B cell (primary cell): ENCODE results near the gene COPB1. TPM values are rescaled to one million over a fixed set of nuclear protein-coding genes. Genes with fewer than 3 reads are reported as not detected.

Experiments used
- ATAC-seq: fragments of 200-7000 bp; cut with Tn5 transposase; one replicate; pipeline ENCODE4 v1.10.0; 2021; ENCODE audit warnings: low read depth, mild to moderate bottlenecking, moderate number of reproducible peaks, moderate library complexity
- CTCF ChIA-PET: fragments of 350-600 bp; sonication (Branson Sonifier 250); formaldehyde crosslinking; loops from one replicate; lab custom pipeline; 2021; ENCODE audit warnings: antibody characterized with exemption, inconsistent platforms; lab: Charles Lee
- POLR2A ChIA-PET: fragments of 350-600 bp; sonication (Branson Sonifier 250); formaldehyde crosslinking; loops from one replicate; lab custom pipeline; 2021; ENCODE audit warnings: antibody characterized with exemption; lab: Charles Lee
- DNase-seq: peaks from one replicate; pipeline ENCODE4 v3.0.0; 2013
- H2AFZ ChIP-seq: 2 replicates; pipeline ENCODE4 v1.6.1; 2012; ENCODE audit warnings: mild to moderate bottlenecking, low read depth, low read length; ENCODE audit not compliant: insufficient read depth, poor library complexity, severe bottlenecking
- H3K27ac ChIP-seq, 2 donors: 1 replicate in 1 of 2; 2 replicates in 1 of 2; pipeline ENCODE4 v1.5.1; 2012 to 2013; ENCODE audit warnings: low read length in 2 of 2, mild to moderate bottlenecking in 2 of 2, moderate library complexity in 1 of 2
- H3K27me3 ChIP-seq, 4 experiments: fragments of 200-600 bp in 1 of 4; sonication (generic) in 1 of 4; replicated peaks in 1 of 4; 1 replicate in 2 of 4; 2 replicates in 2 of 4; pipeline versions ENCODE4 v1.6.1 to v1.7.0; 2013 to 2016; ENCODE audit warnings: low read length in 3 of 4, mild to moderate bottlenecking in 2 of 4, mixed read lengths in 1 of 4, moderate library complexity in 1 of 4; ENCODE audit not compliant: insufficient read depth in 4 of 4, control insufficient read depth in 3 of 4; ENCODE audit errors: control extremely low read depth in 1 of 4
- H3K36me3 ChIP-seq, 2 experiments: replicated peaks in 1 of 2; 1 replicate in 1 of 2; 2 replicates in 1 of 2; pipeline versions ENCODE4 v1.6.1 to v1.7.1; 2013; ENCODE audit warnings: low read length in 1 of 2; ENCODE audit not compliant: insufficient read depth in 2 of 2, control insufficient read depth in 1 of 2; ENCODE audit errors: control extremely low read depth in 1 of 2, extremely low read depth in 1 of 2
- H3K4me1 ChIP-seq, 2 donors: fragments of 200-600 bp in 1 of 2; sonication (generic) in 1 of 2; 1 replicate in 1 of 2; 2 replicates in 1 of 2; pipeline versions ENCODE4 v1.5.1 to v1.6.1; 2013 to 2017; ENCODE audit warnings: low read length in 2 of 2; ENCODE audit not compliant: control insufficient read depth in 2 of 2, insufficient read depth in 2 of 2
- H3K4me2 ChIP-seq: replicated peaks from 2 replicates; pipeline ENCODE3; 2012; ENCODE audit warnings: mild to moderate bottlenecking, low read depth, low read length; ENCODE audit not compliant: poor library complexity, severe bottlenecking
- H3K4me3 ChIP-seq, 5 experiments: fragments of 200-600 bp in 1 of 5; sonication (generic) in 1 of 5; 1 replicate in 3 of 5; 2 replicates in 2 of 5; pipeline versions ENCODE4 v1.5.1 to v1.7.0; 2011 to 2016; ENCODE audit warnings: low read length in 4 of 5, mild to moderate bottlenecking in 4 of 5, low read depth in 2 of 5, control low read depth in 1 of 5, moderate library complexity in 1 of 5; ENCODE audit not compliant: insufficient read depth in 1 of 5; ENCODE audit errors: control extremely low read depth in 1 of 5, extremely low read depth in 1 of 5
- H3K79me2 ChIP-seq: fragments of 200-600 bp; sonication (generic); one replicate; pipeline ENCODE4 v1.6.0; 2016; ENCODE audit warnings: low read length; ENCODE audit not compliant: control insufficient read depth, insufficient read depth
- H3K9ac ChIP-seq: fragments of 200-600 bp; sonication (generic); 2 replicates; pipeline ENCODE4 v1.6.1; 2017; ENCODE audit warnings: mild to moderate bottlenecking, low read length, moderate library complexity
- H3K9me3 ChIP-seq, 3 donors: one replicate each; pipeline versions ENCODE4 v1.6.1 to v1.7.1; 2013; ENCODE audit warnings: low read length in 2 of 3; ENCODE audit not compliant: control insufficient read depth in 2 of 3, insufficient read depth in 1 of 3; ENCODE audit errors: control extremely low read depth in 1 of 3
- H4K20me1 ChIP-seq: 2 replicates; pipeline ENCODE4 v1.6.0; 2012; ENCODE audit warnings: mild to moderate bottlenecking, low read length; ENCODE audit not compliant: insufficient read depth, control insufficient read depth, poor library complexity, severe bottlenecking
- H3K27ac Mint-ChIP-seq: one replicate; pipeline ENCODE4 v1.8.0; 2021; ENCODE audit warnings: mixed read lengths
- H3K27me3 Mint-ChIP-seq: one replicate; pipeline ENCODE4 v1.8.0; 2021; ENCODE audit warnings: mixed read lengths
- H3K4me1 Mint-ChIP-seq: one replicate; pipeline ENCODE4 v1.8.0; 2021; ENCODE audit warnings: mixed read lengths
- H3K4me3 Mint-ChIP-seq: one replicate; pipeline ENCODE4 v1.8.0; 2021; ENCODE audit warnings: mixed read lengths
- H3K9me3 Mint-ChIP-seq: one replicate; pipeline ENCODE4 v1.8.0; 2022; ENCODE audit warnings: mixed read lengths; ENCODE audit not compliant: insufficient read depth
- EZH2 ChIP-seq: IDR thresholded peaks from 2 replicates; pipeline ENCODE4 v1.6.1; 2012; ENCODE audit warnings: borderline replicate concordance, low read depth, mild to moderate bottlenecking, moderate library complexity, low read length; ENCODE audit not compliant: insufficient read depth, poor library complexity, severe bottlenecking
- WGBS: methylation state at CpG from one replicate; pipeline ENCODE4 v1.1.5; 2013; ENCODE audit warnings: missing lambda C conversion rate; ENCODE audit not compliant: insufficient coverage; 5-methylcytosine and 5-hydroxymethylcytosine counted together
- intact Hi-C: fragments of 100-400 bp; cut with micrococcal nuclease; formaldehyde crosslinking; loops from one replicate; pipeline ENCODE4 v1.10.0; 2022
- polyA plus RNA-seq: library from polyadenylated mRNA; depleted of rRNA; stranded (reverse); fragments of >200 nt; gene quantifications from 2 replicates; pipeline ENCODE4 v1.2.3, GENCODE V29; 2012
- total RNA-seq, 2 donors: library from RNA; stranded (reverse); fragments of 120-200 nt in 1 of 2; gene quantifications; 1 replicate in 1 of 2; 2 replicates in 1 of 2; pipeline versions ENCODE4 v1.2.3 to v1.2.4, GENCODE V29; 2013 to 2022
- TF ChIP-seq, protein P1 (sequence below): fragments of 200-600 bp; IDR thresholded peaks from one replicate; pipeline ENCODE4 v1.8.0; 2022; ENCODE audit warnings: antibody characterized with exemption, mild to moderate bottlenecking

Gene COPB1
- total and polyA plus RNA-seq, 2 donors (not counting 1 experiment from before 2014, with no cell fraction given) = 32.0 to 80.2 TPM

DNA sequence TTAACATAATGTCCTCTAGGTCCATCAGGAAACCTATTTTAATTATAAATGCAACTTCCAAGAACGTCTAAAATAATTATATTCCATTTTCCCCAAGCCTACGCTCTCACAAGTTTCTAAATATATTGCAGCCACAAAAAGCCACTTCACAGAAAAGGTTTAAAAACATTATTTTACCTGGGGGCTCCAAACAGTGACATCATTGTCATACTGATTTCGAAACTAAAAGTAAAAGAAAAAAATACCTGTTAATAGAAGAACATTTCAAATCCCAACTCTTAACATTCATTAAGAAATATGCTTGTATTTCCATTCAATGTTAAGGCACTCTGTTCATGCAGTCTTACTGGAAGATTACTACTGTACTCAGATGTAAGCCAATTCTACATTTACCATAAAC, 19.2 kb upstream of the COPB1 start:
- intact Hi-C loops = no loop called here
- Histone ChIP-seq H3K36me3 (peaks cover 9 to 35% of the 10 kb centered on the region in 2 experiments), H3K9me3 (no peaks in the 10 kb centered on the region), H4K20me1 (no peaks in the 10 kb centered on the region), H3K27me3 (no peaks in the 10 kb centered on the region), H3K4me1 (peaks cover 13 to 18% of the 10 kb centered on the region in 2 donors), H3K4me3 (peak overlapping the region in 4 of 5 experiments; percentile 69 to 93 (median 91)), H3K79me2 (peaks cover 31% of the 10 kb centered on the region), H2AFZ (no peak overlapping the region), H3K4me2 (peak overlapping the region; percentile 84), H3K27ac (peak overlapping the region in 1 of 2 donors; percentile 91), H3K9ac (peak overlapping the region; percentile 94)
- Mint-ChIP-seq H3K4me1 (peaks cover 21% of the 10 kb centered on the region), H3K27me3 (no peaks in the 10 kb centered on the region), H3K27ac (no peak overlapping the region), H3K4me3 (peak overlapping the region; percentile 98), H3K9me3 (no peaks in the 10 kb centered on the region)
- no peak for DNase-seq
- ChIA-PET CTCF (interaction anchor here (1.7 to 3.8 kb wide), 3 partner anchors 64 to 388 kb away, joined by 5 to 36 read pairs (median 7); no protein-coding TSS in a partner anchor), POLR2A (interaction anchor here (1.3 kb wide), 1 partner anchor 19 kb away, joined by 5 read pairs; the partner anchor contains the start of gene COPB1)
- TF ChIP-seq, protein P1, sequence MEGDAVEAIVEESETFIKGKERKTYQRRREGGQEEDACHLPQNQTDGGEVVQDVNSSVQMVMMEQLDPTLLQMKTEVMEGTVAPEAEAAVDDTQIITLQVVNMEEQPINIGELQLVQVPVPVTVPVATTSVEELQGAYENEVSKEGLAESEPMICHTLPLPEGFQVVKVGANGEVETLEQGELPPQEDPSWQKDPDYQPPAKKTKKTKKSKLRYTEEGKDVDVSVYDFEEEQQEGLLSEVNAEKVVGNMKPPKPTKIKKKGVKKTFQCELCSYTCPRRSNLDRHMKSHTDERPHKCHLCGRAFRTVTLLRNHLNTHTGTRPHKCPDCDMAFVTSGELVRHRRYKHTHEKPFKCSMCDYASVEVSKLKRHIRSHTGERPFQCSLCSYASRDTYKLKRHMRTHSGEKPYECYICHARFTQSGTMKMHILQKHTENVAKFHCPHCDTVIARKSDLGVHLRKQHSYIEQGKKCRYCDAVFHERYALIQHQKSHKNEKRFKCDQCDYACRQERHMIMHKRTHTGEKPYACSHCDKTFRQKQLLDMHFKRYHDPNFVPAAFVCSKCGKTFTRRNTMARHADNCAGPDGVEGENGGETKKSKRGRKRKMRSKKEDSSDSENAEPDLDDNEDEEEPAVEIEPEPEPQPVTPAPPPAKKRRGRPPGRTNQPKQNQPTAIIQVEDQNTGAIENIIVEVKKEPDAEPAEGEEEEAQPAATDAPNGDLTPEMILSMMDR = no peak
- no peak for TF ChIP-seq EZH2
- no peak for ATAC-seq
- 73% methylated on average over 2 of the region's 3 CpGs for WGBS

DNA sequence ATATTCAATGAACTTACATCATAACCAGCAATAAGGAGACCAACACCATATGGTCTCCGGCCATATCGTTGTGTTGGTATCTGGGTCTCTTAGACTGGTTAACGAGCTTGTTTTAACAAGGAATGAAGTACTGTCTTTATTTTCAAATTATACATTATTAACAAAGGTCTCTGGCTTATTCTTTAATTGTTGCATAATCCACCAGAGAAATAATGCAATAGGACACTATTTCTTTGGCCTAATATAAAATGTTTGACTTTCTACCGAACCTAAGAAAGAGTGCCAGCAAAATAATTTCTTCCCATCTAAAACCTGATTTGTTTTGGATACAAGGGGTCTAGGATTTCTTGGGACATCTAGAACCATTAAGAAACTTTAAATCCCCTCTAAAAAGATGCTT, 14.2 kb upstream of the COPB1 start:
- ChIA-PET CTCF (no interaction called here), POLR2A (no interaction called here)
- intact Hi-C loops = no loop called here

More for the DNA sequence above, 14.2 kb upstream of the COPB1 start:
- no CpG with 5 or more reads among the region's 4 CpGs for WGBS
- DNase-seq (no peak), ATAC-seq (no peak)
- no peaks in the 10 kb centered on the region for H3K9me3 Mint-ChIP-seq
- Histone ChIP-seq H3K9ac (no peak overlapping the region), H3K4me1 (peaks cover 0 to 5% of the 10 kb centered on the region in 2 donors), H2AFZ (no peak overlapping the region), H3K4me2 (no peak overlapping the region), H3K36me3 (peaks cover 23 to 76% of the 10 kb centered on the region in 2 experiments), H3K4me3 (no peak overlapping the region), H3K27me3 (no peaks in the 10 kb centered on the region), H3K9me3 (no peaks in the 10 kb centered on the region), H3K79me2 (peaks cover 17% of the 10 kb centered on the region), H4K20me1 (no peaks in the 10 kb centered on the region), H3K27ac (no peak overlapping the region)
- TF ChIP-seq, protein P1 = no peak
- TF ChIP-seq EZH2 = no peak
- H3K27ac Mint-ChIP-seq = no peak overlapping the region
- H3K4me3 Mint-ChIP-seq = no peak overlapping the region
- no peaks in the 10 kb centered on the region for H3K27me3 Mint-ChIP-seq
- peaks cover 5% of the 10 kb centered on the region for H3K4me1 Mint-ChIP-seq
